Upper lobe of right lung (tissue), 1 donor: ENCODE data around the gene PCSK2. TPM values are rescaled to one million over a fixed set of nuclear protein-coding genes. Genes with fewer than 3 reads are reported as not detected.

Experiments used
- ATAC-seq: fragments of 200-7000 bp; cut with Tn5 transposase; one replicate; pipeline ENCODE4 v1.9.1; 2020; ENCODE audit warnings: mild to moderate bottlenecking, moderate library complexity
- DNase-seq: peaks from one replicate; pipeline ENCODE4 v3.0.0-alpha.2; 2020
- H3K27ac ChIP-seq: fragments of 200-600 bp; one replicate; pipeline ENCODE4 v1.8.0; 2022
- H3K27me3 ChIP-seq: fragments of 200-600 bp; one replicate; pipeline ENCODE4 v1.8.0; 2022; ENCODE audit warnings: mild to moderate bottlenecking
- H3K36me3 ChIP-seq: fragments of 200-600 bp; one replicate; pipeline ENCODE4 v1.8.0; 2022
- H3K4me1 ChIP-seq: fragments of 200-600 bp; one replicate; pipeline ENCODE4 v1.8.0; 2022
- H3K4me3 ChIP-seq: fragments of 200-600 bp; one replicate; pipeline ENCODE4 v1.8.0; 2022; ENCODE audit warnings: mild to moderate bottlenecking
- H3K9me3 ChIP-seq: fragments of 200-600 bp; one replicate; pipeline ENCODE4 v1.8.0; 2022
- CTCF ChIP-seq: fragments of 200-600 bp; IDR thresholded peaks from one replicate; pipeline ENCODE4 v1.8.0; 2022; ENCODE audit warnings: antibody characterized with exemption
- intact Hi-C: fragments of 100-400 bp; cut with DNase I; formaldehyde crosslinking; loops from one replicate; pipeline ENCODE4 v1.11.0; 2022
- total RNA-seq: library from RNA; stranded (reverse); fragmentation: NEBNext Ultra II Directional; extraction: Animal tissue kit (Norgen Biotek cat#: 25700); gene quantifications from one replicate; pipeline ENCODE4 v1.2.1, GENCODE V29; 2021
- donor health status: DM: no; HTN: yes; CAD: no; lungs with severe emphysema.

PCSK2 gene
- total RNA-seq, 1 donor from 2014 or later: 17.7 TPM

- no peaks in the 10 kb centered on the region for H3K27me3 ChIP-seq
- intact Hi-C loops: no loop called here
- no peak for TF ChIP-seq CTCF
- no peak for ATAC-seq
- no peaks in the 10 kb centered on the region for H3K36me3 ChIP-seq
- DNase-seq: no peak
- H3K4me1 ChIP-seq: no peaks in the 10 kb centered on the region
- no peak overlapping the region for H3K4me3 ChIP-seq
- no peaks in the 10 kb centered on the region for H3K9me3 ChIP-seq
- H3K27ac ChIP-seq: no peak overlapping the region
Observed at GRCh38 chr20:17480696-17481095, 253.9 kb downstream of the PCSK2 start.

GRCh38 chr20:17481661-17482060 lies 254.8 kb downstream of the PCSK2 start:
- TF ChIP-seq CTCF: no peak
- H3K27ac ChIP-seq: no peak overlapping the region
- H3K9me3 ChIP-seq: no peaks in the 10 kb centered on the region
- H3K4me1 ChIP-seq: no peaks in the 10 kb centered on the region
- DNase-seq (no peak), ATAC-seq (no peak)
- H3K36me3 ChIP-seq: no peaks in the 10 kb centered on the region
- intact Hi-C loops: no loop called here
- no peaks in the 10 kb centered on the region for H3K27me3 ChIP-seq
- H3K4me3 ChIP-seq: no peak overlapping the region

- no peaks in the 10 kb centered on the region for H3K4me1 ChIP-seq
- no peak for DNase-seq
- no peak for TF ChIP-seq CTCF
- H3K36me3 ChIP-seq: no peaks in the 10 kb centered on the region
- intact Hi-C loops: no loop called here
- H3K27ac ChIP-seq: no peak overlapping the region
- no peak for ATAC-seq
- no peaks in the 10 kb centered on the region for H3K27me3 ChIP-seq
- no peaks in the 10 kb centered on the region for H3K9me3 ChIP-seq
- H3K4me3 ChIP-seq: no peak overlapping the region
Observed at GRCh38 chr20:17482536-17482935, 255.7 kb downstream of the PCSK2 start.

GRCh38 chr20:17485017-17485416 lies 258.2 kb downstream of the PCSK2 start:
- no peak for DNase-seq
- Histone ChIP-seq H3K27ac (no peak overlapping the region), H3K36me3 (no peaks in the 10 kb centered on the region), H3K4me1 (no peaks in the 10 kb centered on the region), H3K9me3 (no peaks in the 10 kb centered on the region), H3K27me3 (no peaks in the 10 kb centered on the region), H3K4me3 (no peak overlapping the region)
- intact Hi-C loops: no loop called here
- no peak for ATAC-seq
- TF ChIP-seq CTCF: no peak

- intact Hi-C loops: no loop called here
- no peak for DNase-seq
- TF ChIP-seq CTCF: no peak
- Histone ChIP-seq H3K9me3 (no peaks in the 10 kb centered on the region), H3K27me3 (no peaks in the 10 kb centered on the region), H3K27ac (no peak overlapping the region), H3K4me1 (no peaks in the 10 kb centered on the region), H3K4me3 (no peak overlapping the region), H3K36me3 (no peaks in the 10 kb centered on the region)
- no peak for ATAC-seq
Observed at GRCh38 chr20:17488916-17489600, 262.2 kb downstream of the PCSK2 start.

- no peak for DNase-seq
- H3K27me3 ChIP-seq: no peaks in the 10 kb centered on the region
- H3K4me1 ChIP-seq: no peaks in the 10 kb centered on the region
- TF ChIP-seq CTCF: no peak
- H3K27ac ChIP-seq: no peak overlapping the region
- H3K9me3 ChIP-seq: no peaks in the 10 kb centered on the region
- intact Hi-C loops: no loop called here
- H3K36me3 ChIP-seq: no peaks in the 10 kb centered on the region
- no peak for ATAC-seq
- H3K4me3 ChIP-seq: no peak overlapping the region
Observed at GRCh38 chr20:17490501-17490900, 263.7 kb downstream of the PCSK2 start.
